ENCODE measurements around the gene POU3F1.

Gene POU3F1

DNA sequence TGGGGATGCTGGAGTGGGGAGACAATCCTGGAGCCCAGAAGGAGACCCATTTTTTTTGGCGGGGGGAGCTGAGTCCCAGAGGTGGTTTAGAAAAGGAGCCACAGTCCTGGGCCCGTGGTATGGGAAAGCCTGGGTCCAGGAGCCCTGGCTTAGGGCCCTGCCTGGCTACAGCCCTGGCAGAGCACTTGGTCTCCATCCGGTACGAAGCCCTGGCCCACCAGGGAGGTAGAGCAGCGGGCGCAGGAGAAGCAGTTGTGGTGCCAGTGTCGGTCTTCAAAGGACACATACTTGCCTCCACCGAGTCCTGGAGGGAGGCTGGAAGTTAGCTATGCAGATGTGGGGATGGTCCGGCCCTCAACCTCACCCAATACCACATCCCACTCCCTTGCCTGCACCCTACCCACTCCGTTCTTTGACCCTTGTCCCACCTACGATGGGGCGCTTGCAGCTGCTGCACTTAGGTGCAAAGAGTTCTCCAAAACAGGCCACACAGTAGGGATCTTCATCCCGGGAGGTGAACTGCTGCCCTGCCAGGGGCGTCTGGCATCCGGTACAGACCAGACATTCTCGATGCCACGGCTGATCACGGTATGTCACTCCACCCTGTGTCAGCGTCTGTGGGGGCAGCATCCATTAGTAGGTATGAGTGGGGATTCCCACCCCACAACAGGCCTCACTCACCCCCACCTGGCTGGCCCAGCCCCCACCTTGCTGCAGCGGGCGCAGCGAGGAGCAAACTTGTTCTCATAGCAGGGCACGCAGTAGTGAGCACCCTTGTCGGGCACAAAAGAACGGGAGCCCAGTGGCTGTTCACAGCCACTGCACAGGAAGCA lies 49.1 kb downstream of the POU3F1 start:
- no peak overlapping the region for H3K27ac ChIP-seq (ENCODE audit: low read depth, low read length)
- no peak overlapping the region for H3K4me3 ChIP-seq (ENCODE audit: low read length)
- H4K20me1 ChIP-seq (ENCODE audit: control insufficient read depth, insufficient read depth, low read depth, low read length), result no peaks in the 10 kb centered on the region
- TF ChIP-seq EZH2phosphoT487 (IDR thresholded peaks at IDR 0.05; ENCODE audit: borderline replicate concordance, low read length), result no peak
- TF ChIP-seq, protein P1, sequence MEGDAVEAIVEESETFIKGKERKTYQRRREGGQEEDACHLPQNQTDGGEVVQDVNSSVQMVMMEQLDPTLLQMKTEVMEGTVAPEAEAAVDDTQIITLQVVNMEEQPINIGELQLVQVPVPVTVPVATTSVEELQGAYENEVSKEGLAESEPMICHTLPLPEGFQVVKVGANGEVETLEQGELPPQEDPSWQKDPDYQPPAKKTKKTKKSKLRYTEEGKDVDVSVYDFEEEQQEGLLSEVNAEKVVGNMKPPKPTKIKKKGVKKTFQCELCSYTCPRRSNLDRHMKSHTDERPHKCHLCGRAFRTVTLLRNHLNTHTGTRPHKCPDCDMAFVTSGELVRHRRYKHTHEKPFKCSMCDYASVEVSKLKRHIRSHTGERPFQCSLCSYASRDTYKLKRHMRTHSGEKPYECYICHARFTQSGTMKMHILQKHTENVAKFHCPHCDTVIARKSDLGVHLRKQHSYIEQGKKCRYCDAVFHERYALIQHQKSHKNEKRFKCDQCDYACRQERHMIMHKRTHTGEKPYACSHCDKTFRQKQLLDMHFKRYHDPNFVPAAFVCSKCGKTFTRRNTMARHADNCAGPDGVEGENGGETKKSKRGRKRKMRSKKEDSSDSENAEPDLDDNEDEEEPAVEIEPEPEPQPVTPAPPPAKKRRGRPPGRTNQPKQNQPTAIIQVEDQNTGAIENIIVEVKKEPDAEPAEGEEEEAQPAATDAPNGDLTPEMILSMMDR (IDR thresholded peaks at IDR 0.05; ENCODE audit: low read depth, low read length, poor library complexity, severe bottlenecking), result no peak
- H3K4me2 ChIP-seq (ENCODE audit: low read length), result no peak overlapping the region
- no peaks in the 10 kb centered on the region for H3K9me2 ChIP-seq (replicated peaks; ENCODE audit: control insufficient read depth, low read length)
- no peaks in the 10 kb centered on the region for H3K36me3 ChIP-seq (ENCODE audit: control insufficient read depth, low read length)
- H3F3A ChIP-seq (ENCODE audit: control insufficient read depth, insufficient read depth), result no peaks in the 10 kb centered on the region
- H3K9me3 ChIP-seq (ENCODE audit: control insufficient read depth, insufficient read depth, low read length), result no peaks in the 10 kb centered on the region
- no peaks in the 10 kb centered on the region for H3K27me3 ChIP-seq (ENCODE audit: control insufficient read depth, low read length)
- no peaks in the 10 kb centered on the region for H3K79me2 ChIP-seq (ENCODE audit: control insufficient read depth, low read length)
- H3K4me1 ChIP-seq (ENCODE audit: control insufficient read depth, low read length), result peaks cover 27% of the 10 kb centered on the region

GRCh38 chr1:37995751-37996345 lies 50.7 kb downstream of the POU3F1 start:
- Histone ChIP-seq H3K36me3 (ENCODE audit: control insufficient read depth, low read length) (no peaks in the 10 kb centered on the region), H3K79me2 (ENCODE audit: control insufficient read depth, low read length) (no peaks in the 10 kb centered on the region), H3K4me3 (ENCODE audit: low read length) (no peak overlapping the region), H3K4me1 (ENCODE audit: control insufficient read depth, low read length) (peaks cover 16% of the 10 kb centered on the region), H3K9me2 (replicated peaks; ENCODE audit: control insufficient read depth, low read length) (no peaks in the 10 kb centered on the region), H3K27me3 (ENCODE audit: control insufficient read depth, low read length) (no peaks in the 10 kb centered on the region), H4K20me1 (ENCODE audit: control insufficient read depth, insufficient read depth, low read depth, low read length) (no peaks in the 10 kb centered on the region), H3K27ac (ENCODE audit: low read depth, low read length) (no peak overlapping the region), H3K4me2 (ENCODE audit: low read length) (no peak overlapping the region), H3K9me3 (ENCODE audit: control insufficient read depth, insufficient read depth, low read length) (no peaks in the 10 kb centered on the region), H3F3A (ENCODE audit: control insufficient read depth, insufficient read depth) (0 out of 2 replicates have a peak, but pooled peaks cover 11% of the 10 kb centered on the region)
- no peak for TF ChIP-seq EZH2phosphoT487 (IDR thresholded peaks at IDR 0.05; ENCODE audit: borderline replicate concordance, low read length)
- TF ChIP-seq, protein P1 (IDR thresholded peaks at IDR 0.05; ENCODE audit: low read depth, low read length, poor library complexity, severe bottlenecking), result no peak

DNA sequence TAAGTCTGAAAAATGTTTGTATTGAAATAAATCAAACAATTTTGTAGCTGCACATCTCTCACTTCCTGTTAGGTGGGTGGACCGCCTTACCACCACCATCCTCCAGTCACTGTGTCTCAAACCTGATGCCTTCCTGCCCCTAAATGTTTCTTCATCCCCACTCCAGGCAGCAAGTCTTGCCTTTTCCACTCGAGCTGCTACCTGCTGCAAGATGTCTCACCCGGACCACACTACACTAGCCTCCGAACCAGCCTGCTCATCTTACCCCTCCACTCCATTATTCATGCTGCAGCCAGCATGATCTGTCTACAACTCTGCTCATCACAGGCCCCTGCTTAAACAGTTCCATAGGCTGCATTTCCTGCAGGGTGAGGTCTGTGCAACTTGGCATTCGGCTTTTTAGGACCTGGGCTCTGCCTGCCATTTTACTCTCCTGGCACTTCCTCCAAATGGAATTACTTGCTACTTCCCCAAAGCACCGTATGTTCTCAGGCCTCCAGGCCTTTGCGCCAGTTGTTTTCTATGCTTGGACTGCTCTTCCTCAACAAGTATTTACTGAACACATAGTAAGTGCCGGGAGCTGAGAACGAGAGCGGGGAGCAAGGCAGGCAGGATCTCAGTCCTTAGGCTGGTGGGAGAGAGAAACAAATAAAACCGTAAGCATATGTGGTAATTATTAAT lies 51.6 kb downstream of the POU3F1 start:
- no peaks in the 10 kb centered on the region for H3K9me3 ChIP-seq (ENCODE audit: control insufficient read depth, insufficient read depth, low read length)
- no peak overlapping the region for H3K4me3 ChIP-seq (ENCODE audit: low read length)
- H3F3A ChIP-seq (ENCODE audit: control insufficient read depth, insufficient read depth), result 0 out of 2 replicates have a peak, but pooled peaks cover 11% of the 10 kb centered on the region
- no peaks in the 10 kb centered on the region for H3K27me3 ChIP-seq (ENCODE audit: control insufficient read depth, low read length)
- peaks cover 15% of the 10 kb centered on the region for H3K4me1 ChIP-seq (ENCODE audit: control insufficient read depth, low read length)
- H3K79me2 ChIP-seq (ENCODE audit: control insufficient read depth, low read length), result no peaks in the 10 kb centered on the region
- TF ChIP-seq, protein P1 (IDR thresholded peaks at IDR 0.05; ENCODE audit: low read depth, low read length, poor library complexity, severe bottlenecking), result no peak
- TF ChIP-seq EZH2phosphoT487 (IDR thresholded peaks at IDR 0.05; ENCODE audit: borderline replicate concordance, low read length), result no peak
- H3K27ac ChIP-seq (ENCODE audit: low read depth, low read length), result no peak overlapping the region
- H3K36me3 ChIP-seq (ENCODE audit: control insufficient read depth, low read length), result no peaks in the 10 kb centered on the region
- H3K9me2 ChIP-seq (replicated peaks; ENCODE audit: control insufficient read depth, low read length), result no peaks in the 10 kb centered on the region
- H3K4me2 ChIP-seq (ENCODE audit: low read length), result no peak overlapping the region
- H4K20me1 ChIP-seq (ENCODE audit: control insufficient read depth, insufficient read depth, low read depth, low read length), result no peaks in the 10 kb centered on the region
